Activated gamma-delta T cell (primary cell): ENCODE measurements around the gene HBE1.

ENCODE experiments used
- DNase-seq: peaks from one replicate; lab custom pipeline; 2025; lab: John Stamatoyannopoulos, UW

HBE1 gene

GRCh38 chr11:5234381-5234834 lies 35.3 kb downstream of the HBE1 start, which contains the start of gene HBD:
HBD (minus strand) TSS chr11:5234483; CDS start chr11:5234433, 50 bp downstream.
- no peak for DNase-seq

- no peak for DNase-seq
These were observed 36.4 kb downstream of the HBE1 start for GRCh38 chr11:5233307-5233706.

- DNase-seq: no peak
These were observed 36.9 kb downstream of the HBE1 start for GRCh38 chr11:5232821-5233220.

GRCh38 chr11:5232176-5232575 lies 37.6 kb downstream of the HBE1 start:
- DNase-seq: no peak

- DNase-seq: no peak
These were observed 38.6 kb downstream of the HBE1 start for GRCh38 chr11:5231111-5231510.

GRCh38 chr11:5230266-5230665 lies 39.5 kb downstream of the HBE1 start:
- DNase-seq: no peak

- no peak for DNase-seq
These were observed 39.9 kb downstream of the HBE1 start for GRCh38 chr11:5229796-5230195.

- no peak for DNase-seq
These were observed 40.4 kb downstream of the HBE1 start for GRCh38 chr11:5229356-5229755.

- no peak for DNase-seq
These were observed 41.6 kb downstream of the HBE1 start for GRCh38 chr11:5228124-5228523.

- no peak for DNase-seq
These were observed 42.1 kb downstream of the HBE1 start for GRCh38 chr11:5227681-5228080.

- no peak for DNase-seq
These were observed 42.9 kb downstream of the HBE1 start, which contains the start of gene HBB for GRCh38 chr11:5226732-5227310. HBB (minus strand) TSS chr11:5227071; CDS start chr11:5227021, 50 bp downstream.

- DNase-seq: no peak
These were observed 44.3 kb downstream of the HBE1 start for GRCh38 chr11:5225480-5225871.

- DNase-seq: no peak
These were observed 44.9 kb downstream of the HBE1 start for GRCh38 chr11:5224538-5225479.

- DNase-seq: no peak
These were observed 46.1 kb downstream of the HBE1 start for GRCh38 chr11:5223686-5224085.

GRCh38 chr11:5223146-5223545 lies 46.6 kb downstream of the HBE1 start:
- DNase-seq: no peak
